Activated T-cell treated with anti-CD3 and anti-CD28 coated beads for 48 hours (primary cell): ENCODE results near the gene CDH22.

ENCODE experiments used
- DNase-seq: peaks from one replicate; pipeline ENCODE4 v3.0.0-alpha.2; 2020; ENCODE audit warnings: low read depth

Gene CDH22

DNA sequence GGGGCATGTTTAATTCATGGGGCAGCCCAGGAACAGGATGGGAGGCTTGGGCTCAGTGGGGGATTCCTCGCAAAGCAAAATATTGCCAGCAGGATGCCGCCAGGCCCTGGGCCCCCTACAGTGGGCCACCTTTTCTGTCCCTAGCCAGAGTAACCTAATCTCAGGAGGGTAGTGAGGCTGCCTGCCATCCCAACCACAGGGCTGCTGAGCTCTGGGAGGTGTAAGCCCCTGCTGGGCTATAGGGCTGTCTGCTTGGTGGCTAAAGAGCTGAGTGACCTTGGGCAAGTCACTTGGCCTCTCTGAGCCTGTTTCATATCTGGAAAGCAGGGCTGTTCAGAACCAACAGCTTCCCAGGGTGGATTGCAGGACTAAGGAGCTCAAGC is 35.7 kb upstream of the CDH22 start:
- DNase-seq: no peak

- DNase-seq: no peak
These were observed 35.2 kb upstream of the CDH22 start for GRCh38 chr20:46343348-46343974.

- no peak for DNase-seq
These were observed 34.4 kb upstream of the CDH22 start for GRCh38 chr20:46342451-46343347.

- DNase-seq: no peak
These were observed 33.7 kb upstream of the CDH22 start for GRCh38 chr20:46342010-46342378.

DNA sequence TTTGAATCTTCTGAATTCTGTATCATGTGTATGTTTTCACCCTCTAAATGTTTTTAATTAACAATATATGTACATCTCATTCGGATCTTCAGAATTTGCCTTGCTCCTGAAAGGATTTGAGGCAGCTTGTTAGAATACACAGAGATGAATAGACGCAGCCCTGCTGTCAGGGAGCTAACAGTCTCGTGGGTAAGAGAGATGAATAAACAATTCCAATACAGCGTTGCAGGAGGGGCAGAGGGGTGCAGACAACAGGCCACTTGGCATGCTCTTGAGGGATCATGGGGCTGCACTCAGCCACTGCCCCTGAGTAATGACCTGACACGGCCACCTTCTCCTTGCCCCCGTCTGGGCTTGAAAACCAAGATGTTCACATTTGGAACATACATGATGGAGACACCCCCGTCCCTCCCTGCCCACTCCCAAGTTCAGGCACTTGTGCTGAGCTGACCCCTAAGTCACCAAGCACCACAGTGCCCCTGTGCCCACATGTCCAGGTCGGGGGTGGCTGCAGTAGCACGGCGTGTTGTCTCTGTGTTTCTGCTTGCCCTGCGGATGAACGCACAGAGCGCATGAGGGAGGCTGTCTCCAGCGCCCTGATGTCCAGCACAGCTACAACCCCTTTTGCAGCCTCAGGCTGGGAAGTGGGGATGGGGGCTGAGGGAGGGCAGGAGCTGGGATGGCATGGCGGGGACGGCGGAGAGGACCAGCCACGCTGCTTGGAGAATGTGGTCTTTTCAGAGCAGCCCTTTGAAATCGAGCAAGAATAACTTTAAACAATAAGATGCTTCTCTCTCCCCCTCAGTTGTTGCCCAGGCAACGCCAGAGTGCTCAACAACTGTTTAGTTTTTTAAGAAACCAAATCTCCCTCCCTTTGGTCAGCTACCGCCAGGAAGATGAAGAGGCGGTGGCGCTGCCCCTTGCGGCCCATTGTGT is 33.0 kb upstream of the CDH22 start:
- DNase-seq: no peak

- no peak for DNase-seq
These were observed 30.7 kb upstream of the CDH22 start for GRCh38 chr20:46339037-46339436.

DNA sequence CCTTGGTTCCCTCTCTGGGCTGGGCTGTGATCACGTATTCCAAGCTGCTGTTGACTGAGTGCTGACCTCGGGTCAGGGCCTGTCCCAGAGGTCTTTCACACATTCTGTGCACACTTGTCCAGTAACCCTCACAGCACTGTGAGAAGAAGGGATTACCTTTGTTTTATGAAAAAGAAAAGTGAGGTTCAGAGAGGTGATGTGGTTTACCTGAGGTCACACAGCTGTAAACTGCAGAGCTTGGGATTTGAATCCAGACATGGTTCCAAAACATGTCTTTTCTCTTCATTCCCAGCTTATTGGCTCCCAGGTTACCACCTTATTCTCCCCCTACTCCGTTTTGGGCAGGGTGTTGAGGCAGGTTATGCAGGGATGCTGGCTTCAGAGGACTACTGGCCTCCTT is 28.4 kb upstream of the CDH22 start:
- no peak for DNase-seq

GRCh38 chr20:46334303-46334904 is 26.1 kb upstream of the CDH22 start:
- DNase-seq: no peak

GRCh38 chr20:46333161-46333991 is 25.1 kb upstream of the CDH22 start:
- DNase-seq: no peak

- no peak for DNase-seq
These were observed 24.3 kb upstream of the CDH22 start for GRCh38 chr20:46332373-46333160.

GRCh38 chr20:46331611-46332361 is 23.5 kb upstream of the CDH22 start:
- no peak for DNase-seq

- no peak for DNase-seq
These were observed 22.6 kb upstream of the CDH22 start for GRCh38 chr20:46330831-46331371.

DNA sequence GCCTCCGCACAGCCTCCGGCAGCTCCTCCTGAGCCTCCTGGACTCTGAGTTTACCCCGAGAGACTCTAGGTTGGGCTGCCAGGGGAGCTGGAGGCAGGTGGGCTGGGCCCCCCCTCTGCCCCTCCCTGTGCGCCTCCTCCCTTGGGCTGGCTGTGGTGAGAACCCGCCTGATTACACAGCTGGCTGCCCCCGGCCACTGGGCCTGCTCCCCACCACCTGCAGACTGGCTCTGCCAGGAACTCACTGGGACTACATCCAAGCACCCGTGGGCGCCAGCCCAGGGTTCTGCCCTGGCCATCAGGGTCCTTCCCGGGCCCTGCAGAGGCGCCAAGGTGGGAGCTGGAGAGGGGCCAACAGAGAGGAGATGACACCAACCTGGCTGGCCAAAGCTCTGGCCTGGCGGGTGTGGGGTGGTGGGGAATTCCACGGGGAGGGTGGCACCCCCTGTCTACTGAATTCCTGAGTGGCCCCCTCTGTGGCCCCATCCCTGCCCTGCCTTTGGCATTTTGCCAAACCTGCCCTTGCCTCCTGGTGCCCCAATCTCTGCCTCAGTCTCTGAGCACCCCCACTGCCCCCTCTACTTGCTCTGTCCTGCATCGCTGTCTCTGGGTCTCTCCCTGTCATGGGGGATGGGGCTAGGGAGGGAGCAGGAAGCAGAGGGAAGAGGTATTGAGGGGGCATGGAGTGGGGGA is 21.9 kb upstream of the CDH22 start:
- no peak for DNase-seq

- DNase-seq: no peak
These were observed 20.0 kb upstream of the CDH22 start for GRCh38 chr20:46328200-46328882.

DNA sequence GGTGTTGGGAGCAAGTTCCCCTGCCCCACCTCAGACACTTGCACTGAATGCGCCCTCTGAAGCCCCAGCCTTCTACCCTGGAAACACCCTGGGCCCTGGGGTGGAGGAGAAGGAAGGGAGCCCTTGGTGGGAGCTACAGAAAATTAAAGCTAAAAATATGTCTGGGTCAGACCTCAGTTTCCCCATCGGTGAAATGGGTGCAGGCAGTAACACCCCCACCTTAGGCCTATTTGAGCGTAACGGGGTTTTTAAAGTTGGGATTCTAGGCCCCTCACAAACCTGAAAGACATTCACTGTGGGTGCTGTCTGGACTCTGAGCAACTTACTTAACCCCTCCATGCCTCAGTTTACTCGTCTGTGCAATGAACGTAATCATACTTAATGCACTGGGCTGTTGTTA is 19.3 kb upstream of the CDH22 start:
- no peak for DNase-seq

GRCh38 chr20:46325789-46326188 is 17.5 kb upstream of the CDH22 start:
- DNase-seq: no peak

GRCh38 chr20:46324960-46325703 is 16.8 kb upstream of the CDH22 start:
- DNase-seq: no peak
